IPS-15b (cell line): ENCODE data around the gene C16orf86.
A peak's percentile ranks its signal among the peaks of the same experiment; 100 is the strongest.

ENCODE experiments used
- H3K27me3 ChIP-seq: one replicate; pipeline ENCODE4 v1.6.1; 2013; ENCODE audit warnings: low read length; ENCODE audit not compliant: control insufficient read depth, insufficient read depth
- H3K36me3 ChIP-seq: one replicate; pipeline ENCODE4 v1.6.1; 2013; ENCODE audit warnings: low read length; ENCODE audit not compliant: control insufficient read depth, insufficient read depth
- H3K4me1 ChIP-seq: one replicate; pipeline ENCODE4 v1.6.1; 2013; ENCODE audit warnings: mild to moderate bottlenecking, low read length; ENCODE audit not compliant: control insufficient read depth, insufficient read depth
- H3K4me3 ChIP-seq: one replicate; pipeline ENCODE4 v1.5.1; 2013; ENCODE audit warnings: low read depth, low read length
- H3K9ac ChIP-seq: one replicate; pipeline ENCODE4 v1.6.1; 2013; ENCODE audit warnings: low read depth, mild to moderate bottlenecking, low read length
- H3K9me3 ChIP-seq: one replicate; pipeline ENCODE4 v1.6.1; 2013; ENCODE audit warnings: mild to moderate bottlenecking, low read length; ENCODE audit not compliant: control insufficient read depth, insufficient read depth

The C16orf86 gene

DNA sequence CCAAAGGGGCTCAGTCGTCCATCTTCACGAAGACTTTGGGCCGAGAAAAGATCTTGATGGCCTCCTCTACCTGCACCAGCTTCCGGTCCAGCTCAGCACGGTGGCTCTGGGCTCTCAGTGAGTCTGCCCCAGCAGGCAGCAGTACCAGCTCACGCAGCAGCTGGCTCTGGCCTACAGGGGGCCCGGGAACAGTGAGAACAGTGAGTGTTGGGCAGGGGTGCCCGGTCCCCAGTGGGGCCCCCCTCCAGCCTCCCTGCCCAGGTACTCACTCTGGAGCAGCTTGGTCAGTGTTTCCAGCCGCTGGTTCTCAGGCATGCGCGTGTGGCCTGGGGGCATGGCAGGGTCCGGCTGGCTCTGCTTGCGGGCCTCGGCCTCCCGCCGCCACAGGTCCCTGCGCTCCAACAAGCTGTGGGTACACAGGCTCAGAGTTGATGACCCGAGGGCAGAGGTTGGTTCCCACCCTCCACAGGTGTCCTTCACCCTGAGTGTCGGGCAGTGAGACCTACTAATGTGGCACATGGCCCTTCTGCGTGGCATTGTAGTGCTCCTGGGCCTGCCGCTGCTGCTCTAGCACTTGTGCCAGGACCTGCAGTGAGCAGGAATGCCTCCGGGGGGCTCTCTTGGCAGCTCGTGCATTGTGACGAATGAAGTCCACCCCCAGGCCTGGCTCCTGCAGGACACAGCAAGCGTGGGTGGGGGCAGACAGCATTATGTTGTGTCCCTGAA lies 3.3 kb upstream of the C16orf86 start:
- no peak overlapping the region for H3K9ac ChIP-seq
- peaks cover 7% of the 10 kb centered on the region for H3K4me1 ChIP-seq
- peaks cover 9% of the 10 kb centered on the region for H3K36me3 ChIP-seq
- H3K4me3 ChIP-seq: no peak overlapping the region
- no peaks in the 10 kb centered on the region for H3K9me3 ChIP-seq
- H3K27me3 ChIP-seq: peaks cover 8% of the 10 kb centered on the region

- Histone ChIP-seq H3K4me1 (peaks cover 7% of the 10 kb centered on the region), H3K9ac (no peak overlapping the region), H3K9me3 (no peaks in the 10 kb centered on the region), H3K36me3 (peaks cover 4% of the 10 kb centered on the region), H3K4me3 (no peak overlapping the region), H3K27me3 (peaks cover 8% of the 10 kb centered on the region)
These were observed 2.8 kb upstream of the C16orf86 start for GRCh38 chr16:67663877-67664222.

- Histone ChIP-seq H3K4me3 (no peak overlapping the region), H3K36me3 (no peaks in the 10 kb centered on the region), H3K27me3 (peaks cover 5% of the 10 kb centered on the region), H3K9me3 (no peaks in the 10 kb centered on the region), H3K4me1 (peaks cover 6% of the 10 kb centered on the region), H3K9ac (no peak overlapping the region)
These were observed 2.4 kb upstream of the C16orf86 start for GRCh38 chr16:67664258-67664657.

GRCh38 chr16:67664871-67665270 lies 1.7 kb upstream of the C16orf86 start:
- no peak overlapping the region for H3K4me3 ChIP-seq
- H3K27me3 ChIP-seq: peaks cover 5% of the 10 kb centered on the region
- no peaks in the 10 kb centered on the region for H3K36me3 ChIP-seq
- H3K4me1 ChIP-seq: peaks cover 6% of the 10 kb centered on the region
- H3K9ac ChIP-seq: no peak overlapping the region
- H3K9me3 ChIP-seq: no peaks in the 10 kb centered on the region

DNA sequence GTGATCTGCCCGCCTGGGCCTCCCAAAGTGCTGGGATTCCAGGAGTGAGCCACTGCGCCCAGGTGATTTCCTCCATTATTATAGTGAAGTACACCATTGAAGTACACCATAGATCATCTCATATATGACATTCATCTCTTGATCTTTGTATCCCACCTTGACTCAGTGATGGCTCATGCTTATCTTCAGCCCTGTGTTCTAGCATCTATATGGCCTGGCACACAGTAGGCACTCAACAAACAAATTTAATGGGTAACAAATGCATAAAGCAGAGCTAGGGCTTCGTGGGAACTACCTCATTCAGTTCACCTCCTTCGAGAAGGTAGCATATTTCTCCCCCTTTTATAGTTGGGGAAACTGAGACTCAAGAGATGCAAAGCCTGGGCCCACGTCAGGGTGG lies 1.0 kb upstream of the C16orf86 start:
- Histone ChIP-seq H3K27me3 (peaks cover 5% of the 10 kb centered on the region), H3K9ac (no peak overlapping the region), H3K4me1 (peaks cover 6% of the 10 kb centered on the region), H3K4me3 (peak overlapping the region; percentile 73), H3K36me3 (no peaks in the 10 kb centered on the region), H3K9me3 (no peaks in the 10 kb centered on the region)

DNA sequence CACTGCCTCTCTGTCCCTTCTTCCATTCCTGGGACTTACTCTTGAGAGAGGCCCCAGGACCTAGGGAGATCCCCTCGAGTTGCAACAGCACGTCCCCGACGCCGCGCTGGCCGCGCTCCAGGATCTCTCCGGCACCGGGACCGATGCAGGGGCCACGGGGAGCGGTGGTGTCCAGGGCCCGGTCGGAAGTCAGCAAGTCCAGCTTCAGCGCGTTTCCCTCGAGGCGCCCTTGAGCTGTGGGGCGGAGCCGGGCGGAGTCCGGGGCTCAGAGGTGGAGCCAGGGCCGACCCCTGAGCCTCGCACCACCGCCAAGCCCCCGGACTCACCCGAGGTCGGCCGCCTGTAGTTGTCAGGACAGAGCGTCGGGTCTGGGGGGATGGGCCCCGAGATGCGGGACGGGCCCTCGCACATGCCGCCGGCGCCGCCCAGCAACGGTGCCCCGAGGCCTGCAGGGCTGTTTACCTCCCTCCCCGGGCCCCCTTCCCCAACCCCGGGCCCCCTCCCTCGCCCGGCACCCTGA lies 522 bp upstream of the C16orf86 start:
- H3K4me1 ChIP-seq: peaks cover 6% of the 10 kb centered on the region
- peak overlapping the region; percentile 73 for H3K4me3 ChIP-seq
- no peaks in the 10 kb centered on the region for H3K36me3 ChIP-seq
- H3K9me3 ChIP-seq: no peaks in the 10 kb centered on the region
- H3K9ac ChIP-seq: no peak overlapping the region
- H3K27me3 ChIP-seq: peaks cover 5% of the 10 kb centered on the region

GRCh38 chr16:67667453-67667816 lies 821 bp downstream of the C16orf86 start:
- Histone ChIP-seq H3K4me3 (peak overlapping the region; percentile 73), H3K27me3 (peaks cover 3% of the 10 kb centered on the region), H3K4me1 (peaks cover 3% of the 10 kb centered on the region), H3K9me3 (no peaks in the 10 kb centered on the region), H3K9ac (no peak overlapping the region), H3K36me3 (no peaks in the 10 kb centered on the region)

GRCh38 chr16:67667817-67668494 lies 1.3 kb downstream of the C16orf86 start:
- Histone ChIP-seq H3K9ac (no peak overlapping the region), H3K4me3 (peak overlapping the region; percentile 73), H3K4me1 (peaks cover 3% of the 10 kb centered on the region), H3K36me3 (no peaks in the 10 kb centered on the region), H3K9me3 (no peaks in the 10 kb centered on the region), H3K27me3 (peaks cover 3% of the 10 kb centered on the region)

DNA sequence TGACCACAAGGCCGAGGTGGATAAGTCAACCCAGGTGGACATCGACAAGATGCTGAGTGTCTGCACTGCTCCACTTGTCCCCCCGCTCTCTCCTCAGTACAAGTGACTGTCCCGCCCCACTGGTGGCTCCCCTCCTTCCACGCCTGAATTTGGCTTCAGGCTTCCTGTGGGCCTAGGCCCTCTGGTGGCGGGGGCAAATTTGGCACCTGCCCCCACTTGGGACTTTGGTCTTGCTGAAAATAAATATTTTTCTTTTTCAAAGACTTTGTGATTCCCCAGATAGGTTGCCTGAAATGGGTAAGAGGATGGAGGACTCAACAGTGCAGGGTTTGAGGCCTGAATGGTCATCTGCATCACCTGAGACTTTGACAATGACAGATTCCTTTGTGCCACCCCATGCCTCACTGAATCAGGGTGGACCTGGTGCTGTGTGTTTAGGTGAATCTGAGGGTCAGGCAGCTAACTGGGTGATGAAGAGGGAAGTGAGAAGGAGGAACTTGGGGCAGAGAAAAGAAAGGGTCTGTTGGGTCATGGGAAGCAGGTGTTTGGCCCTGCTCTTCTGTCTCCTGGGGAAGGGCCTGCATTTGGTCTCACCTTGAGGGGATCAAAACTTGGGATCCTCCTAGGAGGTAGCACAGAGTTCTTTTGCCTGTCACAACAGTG lies 2.0 kb downstream of the C16orf86 start:
- peaks cover 5% of the 10 kb centered on the region for H3K4me1 ChIP-seq
- peaks cover 3% of the 10 kb centered on the region for H3K27me3 ChIP-seq
- no peaks in the 10 kb centered on the region for H3K36me3 ChIP-seq
- H3K4me3 ChIP-seq: no peak overlapping the region
- peak overlapping the region; percentile 8 for H3K9ac ChIP-seq
- no peaks in the 10 kb centered on the region for H3K9me3 ChIP-seq

- Histone ChIP-seq H3K4me3 (no peak overlapping the region), H3K36me3 (no peaks in the 10 kb centered on the region), H3K9ac (no peak overlapping the region), H3K27me3 (peaks cover 3% of the 10 kb centered on the region), H3K9me3 (no peaks in the 10 kb centered on the region), H3K4me1 (peaks cover 5% of the 10 kb centered on the region)
These were observed 3.0 kb downstream of the C16orf86 start for GRCh38 chr16:67669499-67670101.

GRCh38 chr16:67672306-67672705 lies 5.7 kb downstream of the C16orf86 start:
- Histone ChIP-seq H3K4me3 (no peak overlapping the region), H3K4me1 (peaks cover 5% of the 10 kb centered on the region), H3K9ac (no peak overlapping the region), H3K9me3 (no peaks in the 10 kb centered on the region), H3K27me3 (no peaks in the 10 kb centered on the region), H3K36me3 (peaks cover 6% of the 10 kb centered on the region)
